ENCODE results near the gene PITX3. TPM values are rescaled to one million over a fixed set of nuclear protein-coding genes. Genes with fewer than 3 reads are reported as not detected.

PITX3 gene
- total and polyA plus RNA-seq, 2 experiments from 2014 or later: 0.34 TPM; not detected in 1

DNA sequence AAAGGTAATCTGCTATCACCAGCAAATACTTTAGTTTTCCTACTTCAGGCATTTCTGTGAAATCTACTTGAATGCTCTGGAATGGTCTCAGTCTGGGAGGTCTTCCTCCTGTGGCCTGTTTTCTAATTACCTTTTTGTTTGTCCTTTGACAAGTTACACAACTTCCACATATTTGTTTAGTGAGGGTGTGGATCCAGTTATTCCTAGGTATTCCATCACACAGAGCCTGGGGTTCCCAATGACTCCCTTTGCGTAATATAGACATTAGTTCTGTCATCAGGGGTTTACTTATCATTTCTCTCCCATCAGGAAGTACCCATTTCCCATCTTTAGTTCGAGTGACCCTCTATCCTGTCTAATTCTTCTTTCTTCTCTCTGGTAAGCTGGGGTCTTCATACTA lies 43.3 kb downstream of the PITX3 start:
- no peaks in the 10 kb centered on the region for H3K36me3 ChIP-seq (ENCODE audit: insufficient read depth)
- Mint-ChIP-seq H3K27ac (no peak overlapping the region), H3K9me3 (peaks cover 55% of the 10 kb centered on the region), H3K4me1 (no peaks in the 10 kb centered on the region), H3K4me3 (no peak overlapping the region), H3K36me3 (ENCODE audit: low read depth) (peaks cover 8% of the 10 kb centered on the region; the same call in 1 of the 3 replicates), H3K27me3 (ENCODE audit: insufficient read depth, low read depth, poor library complexity) (no peaks in the 10 kb centered on the region)
- H2AFZ ChIP-seq: no peak overlapping the region
- H3K27me3 ChIP-seq (ENCODE audit: insufficient read depth): no peaks in the 10 kb centered on the region
- DNase-seq (ENCODE audit: low spot score) (no peak), ATAC-seq (no peak)
- H3K4me1 ChIP-seq (ENCODE audit: insufficient read depth): no peaks in the 10 kb centered on the region
- no peak overlapping the region for H3K4me2 ChIP-seq
- H3K27ac ChIP-seq (ENCODE audit: low read depth): no peak overlapping the region
- H3K79me2 ChIP-seq (replicated peaks; ENCODE audit: insufficient read depth): no peaks in the 10 kb centered on the region
- no peak for TF ChIP-seq EZH2phosphoT487 (IDR thresholded peaks at IDR 0.05; ENCODE audit: unreplicated experiment)
- TF ChIP-seq CREB1 (CRISPR knock-in tag; IDR thresholded peaks at IDR 0.05; ENCODE audit: low read depth): no peak
- no peak for TF ChIP-seq POLR2AphosphoS5 (IDR thresholded peaks at IDR 0.05; ENCODE audit: low read depth)
- TF ChIP-seq, protein P1, sequence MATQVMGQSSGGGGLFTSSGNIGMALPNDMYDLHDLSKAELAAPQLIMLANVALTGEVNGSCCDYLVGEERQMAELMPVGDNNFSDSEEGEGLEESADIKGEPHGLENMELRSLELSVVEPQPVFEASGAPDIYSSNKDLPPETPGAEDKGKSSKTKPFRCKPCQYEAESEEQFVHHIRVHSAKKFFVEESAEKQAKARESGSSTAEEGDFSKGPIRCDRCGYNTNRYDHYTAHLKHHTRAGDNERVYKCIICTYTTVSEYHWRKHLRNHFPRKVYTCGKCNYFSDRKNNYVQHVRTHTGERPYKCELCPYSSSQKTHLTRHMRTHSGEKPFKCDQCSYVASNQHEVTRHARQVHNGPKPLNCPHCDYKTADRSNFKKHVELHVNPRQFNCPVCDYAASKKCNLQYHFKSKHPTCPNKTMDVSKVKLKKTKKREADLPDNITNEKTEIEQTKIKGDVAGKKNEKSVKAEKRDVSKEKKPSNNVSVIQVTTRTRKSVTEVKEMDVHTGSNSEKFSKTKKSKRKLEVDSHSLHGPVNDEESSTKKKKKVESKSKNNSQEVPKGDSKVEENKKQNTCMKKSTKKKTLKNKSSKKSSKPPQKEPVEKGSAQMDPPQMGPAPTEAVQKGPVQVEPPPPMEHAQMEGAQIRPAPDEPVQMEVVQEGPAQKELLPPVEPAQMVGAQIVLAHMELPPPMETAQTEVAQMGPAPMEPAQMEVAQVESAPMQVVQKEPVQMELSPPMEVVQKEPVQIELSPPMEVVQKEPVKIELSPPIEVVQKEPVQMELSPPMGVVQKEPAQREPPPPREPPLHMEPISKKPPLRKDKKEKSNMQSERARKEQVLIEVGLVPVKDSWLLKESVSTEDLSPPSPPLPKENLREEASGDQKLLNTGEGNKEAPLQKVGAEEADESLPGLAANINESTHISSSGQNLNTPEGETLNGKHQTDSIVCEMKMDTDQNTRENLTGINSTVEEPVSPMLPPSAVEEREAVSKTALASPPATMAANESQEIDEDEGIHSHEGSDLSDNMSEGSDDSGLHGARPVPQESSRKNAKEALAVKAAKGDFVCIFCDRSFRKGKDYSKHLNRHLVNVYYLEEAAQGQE (IDR thresholded peaks at IDR 0.05; ENCODE audit: unreplicated experiment): no peak
- no peak for TF ChIP-seq JUNB (IDR thresholded peaks at IDR 0.05; ENCODE audit: unreplicated experiment)
- no peak for TF ChIP-seq STAT1 (IDR thresholded peaks at IDR 0.05; ENCODE audit: unreplicated experiment)
- no peak for TF ChIP-seq ZNF331 (CRISPR knock-in tag; IDR thresholded peaks at IDR 0.05; ENCODE audit: low read depth)
- no peaks in the 10 kb centered on the region for H4K20me1 ChIP-seq (replicated peaks; ENCODE audit: insufficient read depth)
- H3K4me3 ChIP-seq: no peak overlapping the region
- H3K9me2 ChIP-seq (ENCODE audit: insufficient read depth): no peaks in the 10 kb centered on the region
- H3F3A ChIP-seq (replicated peaks; ENCODE audit: low read depth): no peaks in the 10 kb centered on the region

DNA sequence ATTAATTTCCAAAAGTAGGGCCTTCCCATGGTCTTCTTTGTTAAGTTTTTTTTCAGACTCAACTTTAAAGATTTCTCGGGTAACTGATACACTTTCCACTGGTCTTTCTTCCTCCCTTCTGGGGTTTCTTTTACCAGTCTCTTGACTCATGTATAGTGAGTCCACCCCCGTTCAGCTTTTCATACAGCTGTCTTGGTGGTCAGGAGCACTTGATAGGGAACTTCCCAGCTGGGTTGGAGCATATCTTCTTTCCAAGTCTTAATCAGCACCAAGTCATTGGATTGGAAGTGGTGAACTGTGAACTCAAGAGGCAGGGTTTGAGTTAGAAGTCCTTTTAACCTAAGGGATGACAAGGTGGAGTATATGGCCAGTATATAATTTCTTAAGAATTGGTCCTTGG lies 44.4 kb downstream of the PITX3 start:
- no peaks in the 10 kb centered on the region for H3K36me3 ChIP-seq (ENCODE audit: insufficient read depth)
- peaks cover 8% of the 10 kb centered on the region; the same call in 1 of the 3 replicates for H3K36me3 Mint-ChIP-seq (ENCODE audit: low read depth)
- peaks cover 48% of the 10 kb centered on the region for H3K9me3 Mint-ChIP-seq
- H3F3A ChIP-seq (replicated peaks; ENCODE audit: low read depth): no peaks in the 10 kb centered on the region
- H2AFZ ChIP-seq: no peak overlapping the region
- no peak overlapping the region for H3K27ac Mint-ChIP-seq
- H3K4me3 Mint-ChIP-seq: no peak overlapping the region
- H3K27ac ChIP-seq (ENCODE audit: low read depth): no peak overlapping the region
- no peak overlapping the region for H3K4me3 ChIP-seq
- no peaks in the 10 kb centered on the region for H3K27me3 Mint-ChIP-seq (ENCODE audit: insufficient read depth, low read depth, poor library complexity)
- no peaks in the 10 kb centered on the region for H3K9me2 ChIP-seq (ENCODE audit: insufficient read depth)
- no peaks in the 10 kb centered on the region for H4K20me1 ChIP-seq (replicated peaks; ENCODE audit: insufficient read depth)
- no peak overlapping the region for H3K4me2 ChIP-seq
- H3K27me3 ChIP-seq (ENCODE audit: insufficient read depth): no peaks in the 10 kb centered on the region
- no peaks in the 10 kb centered on the region for H3K79me2 ChIP-seq (replicated peaks; ENCODE audit: insufficient read depth)
- DNase-seq (ENCODE audit: low spot score) (no peak), ATAC-seq (no peak)
- no peaks in the 10 kb centered on the region for H3K4me1 Mint-ChIP-seq
- H3K4me1 ChIP-seq (ENCODE audit: insufficient read depth): no peaks in the 10 kb centered on the region
- TF ChIP-seq EZH2phosphoT487 (IDR thresholded peaks at IDR 0.05; ENCODE audit: unreplicated experiment) (no peak), CREB1 (CRISPR knock-in tag; IDR thresholded peaks at IDR 0.05; ENCODE audit: low read depth) (no peak), NANOG (IDR thresholded peaks at IDR 0.05; ENCODE audit: borderline replicate concordance) (no peak), POLR2AphosphoS5 (IDR thresholded peaks at IDR 0.05; ENCODE audit: low read depth) (no peak)
- TF ChIP-seq, protein P1 (IDR thresholded peaks at IDR 0.05; ENCODE audit: unreplicated experiment): no peak
- TF ChIP-seq, protein P2, sequence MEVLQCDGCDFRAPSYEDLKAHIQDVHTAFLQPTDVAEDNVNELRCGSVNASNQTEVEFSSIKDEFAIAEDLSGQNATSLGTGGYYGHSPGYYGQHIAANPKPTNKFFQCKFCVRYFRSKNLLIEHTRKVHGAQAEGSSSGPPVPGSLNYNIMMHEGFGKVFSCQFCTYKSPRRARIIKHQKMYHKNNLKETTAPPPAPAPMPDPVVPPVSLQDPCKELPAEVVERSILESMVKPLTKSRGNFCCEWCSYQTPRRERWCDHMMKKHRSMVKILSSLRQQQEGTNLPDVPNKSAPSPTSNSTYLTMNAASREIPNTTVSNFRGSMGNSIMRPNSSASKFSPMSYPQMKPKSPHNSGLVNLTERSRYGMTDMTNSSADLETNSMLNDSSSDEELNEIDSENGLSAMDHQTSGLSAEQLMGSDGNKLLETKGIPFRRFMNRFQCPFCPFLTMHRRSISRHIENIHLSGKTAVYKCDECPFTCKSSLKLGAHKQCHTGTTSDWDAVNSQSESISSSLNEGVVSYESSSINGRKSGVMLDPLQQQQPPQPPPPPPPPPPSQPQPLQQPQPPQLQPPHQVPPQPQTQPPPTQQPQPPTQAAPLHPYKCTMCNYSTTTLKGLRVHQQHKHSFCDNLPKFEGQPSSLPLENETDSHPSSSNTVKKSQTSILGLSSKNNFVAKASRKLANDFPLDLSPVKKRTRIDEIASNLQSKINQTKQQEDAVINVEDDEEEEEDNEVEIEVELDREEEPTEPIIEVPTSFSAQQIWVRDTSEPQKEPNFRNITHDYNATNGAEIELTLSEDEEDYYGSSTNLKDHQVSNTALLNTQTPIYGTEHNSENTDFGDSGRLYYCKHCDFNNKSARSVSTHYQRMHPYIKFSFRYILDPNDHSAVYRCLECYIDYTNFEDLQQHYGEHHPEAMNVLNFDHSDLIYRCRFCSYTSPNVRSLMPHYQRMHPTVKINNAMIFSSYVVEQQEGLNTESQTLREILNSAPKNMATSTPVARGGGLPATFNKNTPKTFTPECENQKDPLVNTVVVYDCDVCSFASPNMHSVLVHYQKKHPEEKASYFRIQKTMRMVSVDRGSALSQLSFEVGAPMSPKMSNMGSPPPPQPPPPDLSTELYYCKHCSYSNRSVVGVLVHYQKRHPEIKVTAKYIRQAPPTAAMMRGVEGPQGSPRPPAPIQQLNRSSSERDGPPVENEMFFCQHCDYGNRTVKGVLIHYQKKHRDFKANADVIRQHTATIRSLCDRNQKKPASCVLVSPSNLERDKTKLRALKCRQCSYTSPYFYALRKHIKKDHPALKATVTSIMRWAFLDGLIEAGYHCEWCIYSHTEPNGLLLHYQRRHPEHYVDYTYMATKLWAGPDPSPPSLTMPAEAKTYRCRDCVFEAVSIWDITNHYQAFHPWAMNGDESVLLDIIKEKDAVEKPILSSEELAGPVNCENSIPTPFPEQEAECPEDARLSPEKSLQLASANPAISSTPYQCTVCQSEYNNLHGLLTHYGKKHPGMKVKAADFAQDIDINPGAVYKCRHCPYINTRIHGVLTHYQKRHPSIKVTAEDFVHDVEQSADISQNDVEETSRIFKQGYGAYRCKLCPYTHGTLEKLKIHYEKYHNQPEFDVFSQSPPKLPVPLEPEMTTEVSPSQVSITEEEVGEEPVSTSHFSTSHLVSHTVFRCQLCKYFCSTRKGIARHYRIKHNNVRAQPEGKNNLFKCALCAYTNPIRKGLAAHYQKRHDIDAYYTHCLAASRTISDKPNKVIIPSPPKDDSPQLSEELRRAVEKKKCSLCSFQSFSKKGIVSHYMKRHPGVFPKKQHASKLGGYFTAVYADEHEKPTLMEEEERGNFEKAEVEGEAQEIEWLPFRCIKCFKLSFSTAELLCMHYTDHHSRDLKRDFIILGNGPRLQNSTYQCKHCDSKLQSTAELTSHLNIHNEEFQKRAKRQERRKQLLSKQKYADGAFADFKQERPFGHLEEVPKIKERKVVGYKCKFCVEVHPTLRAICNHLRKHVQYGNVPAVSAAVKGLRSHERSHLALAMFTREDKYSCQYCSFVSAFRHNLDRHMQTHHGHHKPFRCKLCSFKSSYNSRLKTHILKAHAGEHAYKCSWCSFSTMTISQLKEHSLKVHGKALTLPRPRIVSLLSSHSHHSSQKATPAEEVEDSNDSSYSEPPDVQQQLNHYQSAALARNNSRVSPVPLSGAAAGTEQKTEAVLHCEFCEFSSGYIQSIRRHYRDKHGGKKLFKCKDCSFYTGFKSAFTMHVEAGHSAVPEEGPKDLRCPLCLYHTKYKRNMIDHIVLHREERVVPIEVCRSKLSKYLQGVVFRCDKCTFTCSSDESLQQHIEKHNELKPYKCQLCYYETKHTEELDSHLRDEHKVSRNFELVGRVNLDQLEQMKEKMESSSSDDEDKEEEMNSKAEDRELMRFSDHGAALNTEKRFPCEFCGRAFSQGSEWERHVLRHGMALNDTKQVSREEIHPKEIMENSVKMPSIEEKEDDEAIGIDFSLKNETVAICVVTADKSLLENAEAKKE (CRISPR knock-in tag; IDR thresholded peaks at IDR 0.05): no peak
